Esophagus muscularis mucosa (tissue), 4 donors: Measurements from ENCODE around the gene SMIM1. TPM values are rescaled to one million over a fixed set of nuclear protein-coding genes. Genes with fewer than 3 reads are reported as not detected.

Experiments
- DNase-seq: peaks from one replicate; pipeline ENCODE4 v3.0.0-alpha.2; 2017; ENCODE audit errors: extremely low spot score
- H3K27ac ChIP-seq, 4 donors: fragments of 200-600 bp; sonication (generic); replicated peaks in 1 of 4; 1 replicate in 3 of 4; 2 replicates in 1 of 4; pipeline ENCODE4 v1.5.1; 2016 to 2019; ENCODE audit warnings: mild to moderate bottlenecking in 1 of 4
- H3K27me3 ChIP-seq, 4 donors: fragments of 200-600 bp; sonication (generic); one replicate each; pipeline versions ENCODE4 v1.5.1 to v1.6.0; 2016 to 2019
- H3K36me3 ChIP-seq, 4 donors: fragments of 200-600 bp; sonication (generic); one replicate each; pipeline ENCODE4 v1.5.1; 2016 to 2019
- H3K4me1 ChIP-seq, 4 donors: fragments of 200-600 bp; sonication (generic); one replicate each; pipeline ENCODE4 v1.5.1; 2016 to 2019
- H3K4me3 ChIP-seq, 4 donors: fragments of 200-600 bp; sonication (generic); 1 replicate in 2 of 4; 2 replicates in 2 of 4; pipeline ENCODE4 v1.5.1; 2016 to 2019; ENCODE audit warnings: mild to moderate bottlenecking in 4 of 4, moderate library complexity in 1 of 4
- H3K9me3 ChIP-seq, 4 donors: fragments of 200-600 bp; sonication (generic); 1 replicate in 3 of 4; 2 replicates in 1 of 4; pipeline ENCODE4 v1.5.1; 2016 to 2019
- CTCF ChIP-seq, 3 experiments: fragments of 200-600 bp in 2 of 3; fragments of 450-650 bp in 1 of 3; sonication (generic) in 2 of 3; IDR thresholded peaks; one replicate each; pipeline ENCODE4 v1.5.1; 2017 to 2019; ENCODE audit warnings: antibody characterized with exemption in 3 of 3, mild to moderate bottlenecking in 2 of 3, moderate library complexity in 1 of 3
- EP300 ChIP-seq: sonication (generic); formaldehyde crosslinking; IDR thresholded peaks from one replicate; pipeline ENCODE4 v1.6.1; 2017; ENCODE audit warnings: antibody characterized with exemption
- POLR2A ChIP-seq: fragments of 450-650 bp; IDR thresholded peaks from one replicate; pipeline ENCODE4 v1.6.1; 2017; ENCODE audit warnings: antibody characterized with exemption, moderate library complexity, mild to moderate bottlenecking, low read depth
- POLR2AphosphoS5 ChIP-seq, 2 donors: sonication (generic); formaldehyde crosslinking; IDR thresholded peaks; one replicate each; pipeline ENCODE4 v1.6.1; 2017; ENCODE audit warnings: antibody characterized with exemption in 2 of 2
- WGBS: methylation state at CpG from one replicate; pipeline ENCODE4 v1.1.5; 2018; 5-methylcytosine and 5-hydroxymethylcytosine counted together
- intact Hi-C: fragments of 100-400 bp; cut with DNase I; formaldehyde crosslinking; loops from one replicate; pipeline ENCODE4 v1.15.1; 2023
- total RNA-seq, 4 donors: library from RNA; depleted of rRNA; stranded (reverse); fragments of >200 nt; gene quantifications; one replicate each; pipeline versions ENCODE4 v1.1.0 to v1.2.1, GENCODE V29; 2016

Gene SMIM1
- total RNA-seq, 4 donors from 2014 or later, result 10.5 to 16.3 (median 13.3) TPM

GRCh38 chr1:3814065-3814464, 41.5 kb downstream of the SMIM1 start:
- 100% methylated on average over 2 of the region's 2 CpGs for WGBS
- H3K4me3 ChIP-seq, result no peak overlapping the region
- H3K9me3 ChIP-seq, result no peaks in the 10 kb centered on the region
- no peak overlapping the region for H3K27ac ChIP-seq
- no peak for DNase-seq
- peaks cover 16 to 59% (median 37%) of the 10 kb centered on the region in 4 donors for H3K36me3 ChIP-seq
- no peaks in the 10 kb centered on the region for H3K27me3 ChIP-seq
- TF ChIP-seq EP300, result no peak
- TF ChIP-seq POLR2A, result no peak
- no peak for TF ChIP-seq POLR2AphosphoS5 (IDR thresholded peaks at IDR 0.05)
- TF ChIP-seq CTCF (IDR thresholded peaks at IDR 0.05), result no peak
- no peaks in the 10 kb centered on the region for H3K4me1 ChIP-seq
- intact Hi-C loops, result no loop called here

GRCh38 chr1:3814771-3815561, 42.4 kb downstream of the SMIM1 start:
- Histone ChIP-seq H3K4me1 (no peaks in the 10 kb centered on the region), H3K9me3 (no peaks in the 10 kb centered on the region), H3K27ac (no peak overlapping the region), H3K4me3 (no peak overlapping the region), H3K27me3 (no peaks in the 10 kb centered on the region), H3K36me3 (peaks cover 16 to 68% (median 43%) of the 10 kb centered on the region in 4 donors)
- 93% methylated on average over 33 of the region's 42 CpGs for WGBS
- intact Hi-C loops, result no loop called here
- DNase-seq, result no peak
- TF ChIP-seq EP300 (no peak), CTCF (IDR thresholded peaks at IDR 0.05) (no peak), POLR2A (no peak), POLR2AphosphoS5 (IDR thresholded peaks at IDR 0.05) (no peak)

GRCh38 chr1:3816331-3817137, 44.0 kb downstream of the SMIM1 start:
- H3K27ac ChIP-seq, result no peak overlapping the region
- H3K27me3 ChIP-seq, result no peaks in the 10 kb centered on the region
- no peak overlapping the region for H3K4me3 ChIP-seq
- TF ChIP-seq POLR2A (no peak), EP300 (no peak), POLR2AphosphoS5 (IDR thresholded peaks at IDR 0.05) (no peak), CTCF (IDR thresholded peaks at IDR 0.05) (no peak)
- H3K4me1 ChIP-seq, result no peaks in the 10 kb centered on the region
- 92% methylated on average over 38 of the region's 38 CpGs for WGBS
- intact Hi-C loops, result no loop called here
- H3K36me3 ChIP-seq, result peaks cover 31 to 84% (median 58%) of the 10 kb centered on the region in 4 donors
- H3K9me3 ChIP-seq, result no peaks in the 10 kb centered on the region
- DNase-seq, result no peak

- 95% methylated on average over 16 of the region's 17 CpGs for WGBS
Measured at GRCh38 chr1:3817138-3817740, 44.7 kb downstream of the SMIM1 start.

More at GRCh38 chr1:3817138-3817740, 44.7 kb downstream of the SMIM1 start:
- no peak overlapping the region for H3K4me3 ChIP-seq
- H3K9me3 ChIP-seq, result no peaks in the 10 kb centered on the region
- no peak for TF ChIP-seq EP300
- TF ChIP-seq CTCF (IDR thresholded peaks at IDR 0.05), result no peak
- TF ChIP-seq POLR2A, result no peak
- no peak for TF ChIP-seq POLR2AphosphoS5 (IDR thresholded peaks at IDR 0.05)
- H3K4me1 ChIP-seq, result no peaks in the 10 kb centered on the region
- intact Hi-C loops, result no loop called here
- H3K36me3 ChIP-seq, result peaks cover 37 to 91% (median 65%) of the 10 kb centered on the region in 4 donors
- no peaks in the 10 kb centered on the region for H3K27me3 ChIP-seq
- no peak overlapping the region for H3K27ac ChIP-seq
- no peak for DNase-seq
